Activated B cell treated with CpG ODN at 0.5 μM for 24 hours (primary cell): ENCODE results near the gene ATXN7L2. TPM values are rescaled to one million over a fixed set of nuclear protein-coding genes. Genes with fewer than 3 reads are reported as not detected.
A peak's percentile ranks its signal among the peaks of the same experiment; 100 is the strongest.

Source experiments
- ATAC-seq: fragments of 200-7000 bp; cut with Tn5 transposase; one replicate; pipeline ENCODE4 v1.10.0; 2021; ENCODE audit warnings: low read depth, mild to moderate bottlenecking, moderate library complexity
- CTCF ChIA-PET: fragments of 350-600 bp; sonication (Branson Sonifier 250); formaldehyde crosslinking; loops from one replicate; lab custom pipeline; 2021; ENCODE audit warnings: antibody characterized with exemption; lab: Charles Lee
- POLR2A ChIA-PET: fragments of 350-600 bp; sonication (Branson Sonifier 250); formaldehyde crosslinking; loops from one replicate; lab custom pipeline; 2021; ENCODE audit warnings: antibody characterized with exemption; lab: Charles Lee
- DNase-seq: peaks from one replicate; pipeline ENCODE4 v3.0.0; 2022
- H3K27ac Mint-ChIP-seq: one replicate; pipeline ENCODE4 v1.8.0; 2020; ENCODE audit warnings: mixed read lengths
- H3K27me3 Mint-ChIP-seq: one replicate; pipeline ENCODE4 v1.8.0; 2021; ENCODE audit warnings: mixed read lengths
- H3K36me3 Mint-ChIP-seq: one replicate; pipeline ENCODE4 v1.8.0; 2021; ENCODE audit warnings: low read depth, mixed read lengths
- H3K4me1 Mint-ChIP-seq: one replicate; pipeline ENCODE4 v1.8.0; 2021; ENCODE audit warnings: mixed read lengths
- H3K4me3 Mint-ChIP-seq: one replicate; pipeline ENCODE4 v1.8.0; 2020; ENCODE audit warnings: mild to moderate bottlenecking, mixed read lengths
- H3K9me3 Mint-ChIP-seq: one replicate; pipeline ENCODE4 v1.8.0; 2020; ENCODE audit warnings: mixed read lengths
- CTCF ChIP-seq: fragments of 200-600 bp; IDR thresholded peaks from one replicate; pipeline ENCODE4 v1.8.0; 2022; ENCODE audit warnings: antibody characterized with exemption, mild to moderate bottlenecking
- intact Hi-C: fragments of 100-400 bp; cut with micrococcal nuclease; formaldehyde crosslinking; loops from one replicate; pipeline ENCODE4 v1.15.1; 2024
- total RNA-seq: library from RNA; stranded (reverse); gene quantifications from 2 replicates; pipeline ENCODE4 v1.2.3, GENCODE V29; 2022

ATXN7L2 gene
- total RNA-seq, 1 donor from 2014 or later, result 7.5 TPM

GRCh38 chr1:109466125-109466451 is 17.6 kb upstream of the ATXN7L2 start:
- H3K4me3 Mint-ChIP-seq, result peak overlapping the region; percentile 48
- H3K36me3 Mint-ChIP-seq, result no peaks in the 10 kb centered on the region
- peaks cover 63% of the 10 kb centered on the region for H3K27me3 Mint-ChIP-seq
- DNase-seq (no peak), ATAC-seq (no peak)
- H3K4me1 Mint-ChIP-seq, result peaks cover 5% of the 10 kb centered on the region
- POLR2A ChIA-PET, result no interaction called here
- CTCF ChIA-PET, result no interaction called here
- H3K27ac Mint-ChIP-seq, result no peak overlapping the region
- intact Hi-C loops, result loop anchor here (5.0 kb wide), 1 partner anchor 39 kb away; the partner anchor contains the start of gene PSMA5
- H3K9me3 Mint-ChIP-seq, result no peaks in the 10 kb centered on the region
- no peak for TF ChIP-seq CTCF

DNA sequence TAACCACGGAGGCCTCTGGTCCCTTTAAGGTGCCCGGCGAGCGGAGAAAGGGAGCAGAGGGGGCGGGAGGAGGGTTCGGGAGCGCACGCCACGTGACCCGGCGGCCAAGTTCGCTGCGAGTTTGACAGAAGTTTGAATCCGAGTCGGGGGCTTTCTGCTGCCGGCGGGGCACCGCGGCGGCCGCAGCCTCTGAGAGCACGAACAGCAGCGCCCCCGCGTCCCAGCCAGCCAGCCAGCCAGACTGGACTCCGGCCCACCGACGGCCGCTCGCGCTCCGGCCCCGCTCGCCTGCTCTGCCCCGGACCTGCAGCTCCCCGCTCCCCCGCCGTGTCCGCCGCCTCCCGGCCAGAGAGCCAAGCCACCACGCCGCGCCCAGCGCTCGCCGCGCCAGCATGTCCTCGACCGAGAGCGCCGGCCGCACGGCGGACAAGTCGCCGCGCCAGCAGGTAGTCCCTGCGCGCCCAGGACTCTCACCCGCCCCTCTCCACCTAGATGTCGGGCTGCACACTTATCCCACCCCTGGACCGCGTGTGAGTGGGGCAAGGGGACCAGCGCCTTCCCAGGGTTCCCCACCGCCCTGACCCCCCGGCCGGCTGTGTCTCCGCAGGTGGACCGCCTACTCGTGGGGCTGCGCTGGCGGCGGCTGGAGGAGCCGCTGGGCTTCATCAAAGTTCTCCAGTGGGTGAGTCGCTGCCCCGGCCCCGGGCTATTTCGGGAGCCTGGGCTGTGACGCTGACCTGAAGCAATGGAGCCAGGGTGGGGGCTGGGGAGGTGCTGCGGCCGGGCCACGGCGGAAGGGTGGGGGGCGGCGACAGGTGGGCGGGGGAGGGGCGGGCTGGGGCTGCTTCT is 17.0 kb upstream of the ATXN7L2 start, which contains the start of gene SYPL2:
Gene SYPL2, plus strand, starts transcription at position 95 of the 849 bp plus-strand sequence. Its CDS starts 298 bp downstream, at position 393.
- no peak for TF ChIP-seq CTCF
- no peak within 1 kb of the TSS for H3K27ac Mint-ChIP-seq
- H3K9me3 Mint-ChIP-seq, result no peaks in the 10 kb centered on the region
- intact Hi-C loops, result loop anchor here (5.0 kb wide), 1 partner anchor 39 kb away; the partner anchor contains the start of gene PSMA5
- H3K36me3 Mint-ChIP-seq, result no peaks in the 10 kb centered on the region
- ATAC-seq, result peak; percentile 40
- DNase-seq, result peak; percentile 31
- CTCF ChIA-PET, result no interaction called here
- POLR2A ChIA-PET, result no interaction called here
- peak within 1 kb of the TSS; percentile 48 for H3K4me3 Mint-ChIP-seq
- peaks cover 5% of the 10 kb centered on the region for H3K4me1 Mint-ChIP-seq
- H3K27me3 Mint-ChIP-seq, result peaks cover 58% of the 10 kb centered on the region

DNA sequence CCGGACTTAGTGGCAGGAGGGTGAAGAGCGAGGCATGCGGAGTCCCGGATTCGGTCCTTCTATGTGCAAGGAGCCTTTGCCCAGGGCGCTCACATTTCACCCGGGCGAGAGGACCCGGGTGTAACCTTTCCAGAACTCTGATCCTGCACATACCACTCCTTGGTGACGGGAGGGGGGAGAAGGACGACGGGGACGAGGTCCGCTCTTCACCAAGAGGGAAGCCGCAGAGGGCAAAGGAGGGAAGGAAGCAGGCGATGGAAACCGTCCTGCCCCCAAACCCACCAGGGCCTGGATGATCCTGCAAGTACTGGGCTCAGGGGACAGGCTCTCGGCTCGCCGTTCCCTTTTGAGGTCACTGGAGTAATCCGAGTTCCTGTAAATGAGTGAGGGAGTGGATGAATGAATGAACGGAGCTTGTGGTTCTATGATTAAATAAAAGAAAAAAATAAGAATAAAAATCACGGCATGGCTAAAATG is 16.4 kb upstream of the ATXN7L2 start:
- no peak overlapping the region for H3K27ac Mint-ChIP-seq
- no peaks in the 10 kb centered on the region for H3K9me3 Mint-ChIP-seq
- peak overlapping the region; percentile 48 for H3K4me3 Mint-ChIP-seq
- peak; percentile 18 for ATAC-seq
- H3K36me3 Mint-ChIP-seq, result no peaks in the 10 kb centered on the region
- intact Hi-C loops, result loop anchor here (5.0 kb wide), 1 partner anchor 40 kb away; the partner anchor contains the start of gene PSMA5
- peaks cover 5% of the 10 kb centered on the region for H3K4me1 Mint-ChIP-seq
- DNase-seq, result no peak
- CTCF ChIA-PET, result interaction anchor here (0.6 kb wide), 1 partner anchor 23 kb away, joined by 3 read pairs; no protein-coding TSS in a partner anchor
- H3K27me3 Mint-ChIP-seq, result peaks cover 58% of the 10 kb centered on the region
- no peak for TF ChIP-seq CTCF
- POLR2A ChIA-PET, result no interaction called here

DNA sequence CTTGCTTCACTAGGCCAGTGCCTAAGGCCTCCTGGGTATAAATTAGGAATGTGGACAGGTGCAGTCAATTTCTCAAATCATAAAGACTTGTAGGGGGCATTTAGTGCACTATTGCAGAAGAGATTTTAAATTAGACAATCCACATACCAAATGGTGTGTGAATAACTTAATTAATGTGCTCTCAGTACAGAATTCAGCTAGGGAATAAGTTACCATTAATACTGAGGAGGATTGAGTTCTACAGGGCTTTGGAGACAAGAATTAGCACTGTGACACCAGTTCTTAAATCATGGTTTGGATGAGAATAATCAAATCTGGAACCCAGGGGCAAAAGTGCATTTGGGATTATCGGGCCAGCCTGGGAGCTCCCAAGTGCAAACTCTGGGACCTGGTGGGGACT is 15.6 kb upstream of the ATXN7L2 start:
- TF ChIP-seq CTCF, result no peak
- DNase-seq (no peak), ATAC-seq (no peak)
- ChIA-PET POLR2A (interaction anchor here (0.7 kb wide), 1 partner anchor 26 kb away, joined by 3 read pairs; the partner anchor contains the start of gene CYB561D1), CTCF (no interaction called here)
- H3K27me3 Mint-ChIP-seq, result peaks cover 57% of the 10 kb centered on the region
- H3K27ac Mint-ChIP-seq, result no peak overlapping the region
- H3K9me3 Mint-ChIP-seq, result no peaks in the 10 kb centered on the region
- intact Hi-C loops, result loop anchor here (5.0 kb wide), 1 partner anchor 41 kb away; the partner anchor contains the start of gene PSMA5
- H3K4me1 Mint-ChIP-seq, result peaks cover 5% of the 10 kb centered on the region
- no peak overlapping the region for H3K4me3 Mint-ChIP-seq
- H3K36me3 Mint-ChIP-seq, result no peaks in the 10 kb centered on the region

DNA sequence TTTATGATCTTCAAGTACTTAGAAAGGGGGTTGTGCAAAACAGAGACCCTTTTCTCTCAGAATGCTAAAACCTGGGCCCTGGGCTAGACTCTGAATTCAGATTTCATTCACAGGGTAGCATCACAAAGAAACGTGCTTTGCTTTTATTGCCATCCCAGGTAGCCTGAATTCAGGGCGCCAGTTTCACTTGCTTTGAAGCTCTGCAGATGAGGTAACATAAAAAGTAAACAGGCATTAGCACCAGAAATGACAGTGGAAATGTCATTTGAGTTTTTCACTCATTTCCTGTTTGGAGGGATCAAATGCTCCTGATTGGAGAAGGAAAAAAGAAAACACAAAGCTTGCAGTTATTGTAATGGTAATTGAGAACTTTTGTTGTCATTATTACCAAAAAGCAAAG is 14.8 kb upstream of the ATXN7L2 start:
- ChIA-PET CTCF (no interaction called here), POLR2A (interaction anchor here (0.6 kb wide), 1 partner anchor 69 kb away, joined by 3 read pairs; no protein-coding TSS in a partner anchor)
- TF ChIP-seq CTCF, result no peak
- H3K36me3 Mint-ChIP-seq, result no peaks in the 10 kb centered on the region
- ATAC-seq (no peak), DNase-seq (no peak)
- H3K9me3 Mint-ChIP-seq, result no peaks in the 10 kb centered on the region
- no peak overlapping the region for H3K4me3 Mint-ChIP-seq
- H3K4me1 Mint-ChIP-seq, result peaks cover 5% of the 10 kb centered on the region
- intact Hi-C loops, result loop anchor here (5.0 kb wide), 1 partner anchor 42 kb away; the partner anchor contains the start of gene PSMA5
- H3K27me3 Mint-ChIP-seq, result peaks cover 56% of the 10 kb centered on the region
- no peak overlapping the region for H3K27ac Mint-ChIP-seq
